IgD-negative memory B cell (primary cell): Measurements from ENCODE around the gene UBE2E3. TPM values are rescaled to one million over a fixed set of nuclear protein-coding genes. Genes with fewer than 3 reads are reported as not detected.
"Not testable (repeated sequence)": the region's sequence is repeated elsewhere in the genome, so short reads cannot be mapped to it uniquely, and the experiment has no call there.

Experiments
- H3K27ac Mint-ChIP-seq, 3 donors: one replicate each; pipeline ENCODE4 v1.8.0; 2020 to 2022; ENCODE audit warnings: mild to moderate bottlenecking in 3 of 3, mixed read lengths in 3 of 3, moderate library complexity in 1 of 3
- H3K27me3 Mint-ChIP-seq: one replicate; pipeline ENCODE4 v1.8.0; 2021; ENCODE audit warnings: mixed read lengths
- H3K36me3 Mint-ChIP-seq: one replicate; pipeline ENCODE4 v1.8.0; 2020; ENCODE audit warnings: mild to moderate bottlenecking, mixed read lengths
- H3K4me1 Mint-ChIP-seq, 3 donors: one replicate each; pipeline ENCODE4 v1.8.0; 2020 to 2022; ENCODE audit warnings: mixed read lengths in 3 of 3, mild to moderate bottlenecking in 1 of 3
- H3K4me3 Mint-ChIP-seq, 4 donors: one replicate each; pipeline ENCODE4 v1.8.0; 2020 to 2022; ENCODE audit warnings: mild to moderate bottlenecking in 4 of 4, mixed read lengths in 4 of 4, moderate library complexity in 3 of 4
- H3K9me3 Mint-ChIP-seq, 3 donors: one replicate each; pipeline ENCODE4 v1.8.0; 2020 to 2021; ENCODE audit warnings: mixed read lengths in 3 of 3, mild to moderate bottlenecking in 1 of 3
- polyA plus RNA-seq: library from polyadenylated mRNA; unstranded; fragments of 300-500 nt; fragmentation: Illumina TruSeq; gene quantifications from one replicate; pipeline ENCODE4 v1.2.3, GENCODE V29; 2021

UBE2E3 gene
- polyA plus RNA-seq, 1 donor from 2014 or later, result 51.6 TPM

DNA sequence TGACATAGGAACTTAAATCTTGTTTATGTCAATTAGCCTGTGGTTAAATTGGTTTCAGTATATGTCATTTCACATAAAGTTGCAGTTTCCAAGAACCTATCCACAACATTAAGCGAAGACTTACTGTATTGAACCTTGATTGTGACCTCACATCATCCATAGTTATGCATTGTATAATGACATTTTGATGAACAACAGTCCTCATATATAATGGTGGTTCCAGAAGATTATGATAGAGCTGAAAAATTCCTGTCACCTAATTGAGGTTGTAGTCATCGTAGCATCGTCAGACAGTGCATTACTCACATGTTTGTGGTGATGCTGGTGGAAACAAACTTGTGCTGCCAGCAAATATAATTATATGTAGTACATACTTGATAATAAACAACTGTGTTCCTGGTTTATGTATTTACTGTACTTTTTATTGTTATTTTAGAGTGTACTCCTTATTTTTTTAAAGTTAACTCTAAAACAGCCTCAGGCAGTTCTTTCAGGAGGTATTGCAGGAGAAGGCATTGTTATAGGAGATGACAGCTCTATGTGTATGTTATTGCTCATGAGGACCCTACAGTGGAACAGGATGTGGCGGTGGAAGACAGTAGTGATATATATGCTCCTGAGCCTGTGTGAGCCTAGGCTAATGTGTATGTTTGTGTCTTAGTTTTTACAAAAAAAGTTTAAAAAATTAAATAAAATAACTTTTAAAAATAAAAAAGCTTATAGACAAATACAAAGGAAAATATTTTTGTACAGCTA lies 56.6 kb downstream of the UBE2E3 start:
- no peak overlapping the region for H3K4me3 Mint-ChIP-seq

GRCh38 chr2:181037922-181038321 lies 57.5 kb downstream of the UBE2E3 start:
- no peaks in the 10 kb centered on the region for H3K9me3 Mint-ChIP-seq
- H3K36me3 Mint-ChIP-seq, result no peaks in the 10 kb centered on the region
- H3K4me3 Mint-ChIP-seq, result no peak overlapping the region
- no peak overlapping the region for H3K27ac Mint-ChIP-seq
- H3K4me1 Mint-ChIP-seq, result peaks cover 7 to 23% (median 9%) of the 10 kb centered on the region in 3 donors
- H3K27me3 Mint-ChIP-seq, result no peaks in the 10 kb centered on the region

More for the DNA sequence above, 56.6 kb downstream of the UBE2E3 start:
- no peaks in the 10 kb centered on the region for H3K27me3 Mint-ChIP-seq
- H3K27ac Mint-ChIP-seq, result no peak overlapping the region
- H3K4me1 Mint-ChIP-seq, result peaks cover 7 to 23% (median 9%) of the 10 kb centered on the region in 3 donors
- no peaks in the 10 kb centered on the region for H3K36me3 Mint-ChIP-seq
- no peaks in the 10 kb centered on the region for H3K9me3 Mint-ChIP-seq

GRCh38 chr2:181038796-181039195 lies 58.4 kb downstream of the UBE2E3 start:
- Mint-ChIP-seq H3K36me3 (no peaks in the 10 kb centered on the region), H3K4me3 (no peak overlapping the region), H3K4me1 (peaks cover 7 to 23% (median 9%) of the 10 kb centered on the region in 3 donors), H3K27ac (no peak overlapping the region), H3K27me3 (no peaks in the 10 kb centered on the region), H3K9me3 (no peaks in the 10 kb centered on the region)

DNA sequence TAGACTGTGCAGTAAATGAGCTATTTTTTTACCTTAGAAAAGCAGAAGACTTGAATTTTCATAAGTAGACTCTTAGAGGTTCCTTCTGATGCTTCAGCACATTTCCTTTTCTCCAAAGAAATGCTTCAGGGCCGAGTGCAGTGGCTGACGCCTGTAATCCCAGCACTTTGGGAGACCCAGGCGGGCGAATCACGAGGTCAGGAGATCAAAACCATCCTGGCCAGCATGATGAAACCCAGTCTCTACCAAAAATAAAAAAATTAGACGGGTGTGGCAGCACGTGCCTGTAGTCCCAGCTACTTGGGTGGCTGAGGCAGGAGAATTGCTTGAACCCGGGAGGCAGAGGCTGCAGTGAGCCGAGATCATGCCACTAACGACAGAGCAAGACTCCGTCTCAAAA lies 60.4 kb downstream of the UBE2E3 start:
- not testable (repeated sequence) for H3K4me3 Mint-ChIP-seq, H3K36me3 Mint-ChIP-seq, H3K27ac Mint-ChIP-seq, H3K9me3 Mint-ChIP-seq, H3K27me3 Mint-ChIP-seq
- H3K4me1 Mint-ChIP-seq, result peaks cover 7 to 17% (median 12%) of the 10 kb centered on the region in 3 donors

- Mint-ChIP-seq H3K36me3 (no peaks in the 10 kb centered on the region), H3K9me3 (no peaks in the 10 kb centered on the region)
Observed at GRCh38 chr2:181041661-181042060, 61.3 kb downstream of the UBE2E3 start.

DNA sequence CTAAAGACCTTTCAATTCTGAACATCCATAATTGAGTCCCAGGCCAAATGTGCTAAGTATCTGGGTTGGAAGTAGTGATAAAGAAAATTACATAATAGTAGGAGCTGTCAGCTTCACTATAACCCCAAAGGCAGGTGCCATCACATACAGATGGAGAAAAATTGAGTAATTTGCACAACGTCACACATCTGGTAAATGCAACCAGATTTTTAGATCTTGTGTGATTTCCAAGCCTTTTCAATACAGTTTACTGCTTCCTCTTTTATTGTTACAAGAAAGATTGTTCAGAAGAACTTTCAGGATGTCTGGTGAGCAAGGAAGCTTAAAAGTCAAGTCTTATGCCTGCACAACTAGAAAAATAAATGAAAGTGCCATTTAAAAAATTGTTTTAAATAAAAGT lies 62.3 kb downstream of the UBE2E3 start:
- peaks cover 5 to 6% (median 5%) of the 10 kb centered on the region in 3 donors for H3K4me1 Mint-ChIP-seq
- H3K27me3 Mint-ChIP-seq, result no peaks in the 10 kb centered on the region
- no peaks in the 10 kb centered on the region for H3K36me3 Mint-ChIP-seq
- H3K4me3 Mint-ChIP-seq, result no peak overlapping the region
- H3K9me3 Mint-ChIP-seq, result no peaks in the 10 kb centered on the region
- H3K27ac Mint-ChIP-seq, result no peak overlapping the region

More at GRCh38 chr2:181041661-181042060, 61.3 kb downstream of the UBE2E3 start:
- Mint-ChIP-seq H3K4me1 (peaks cover 5 to 10% (median 8%) of the 10 kb centered on the region in 3 donors), H3K27me3 (no peaks in the 10 kb centered on the region), H3K27ac (no peak overlapping the region), H3K4me3 (no peak overlapping the region)

DNA sequence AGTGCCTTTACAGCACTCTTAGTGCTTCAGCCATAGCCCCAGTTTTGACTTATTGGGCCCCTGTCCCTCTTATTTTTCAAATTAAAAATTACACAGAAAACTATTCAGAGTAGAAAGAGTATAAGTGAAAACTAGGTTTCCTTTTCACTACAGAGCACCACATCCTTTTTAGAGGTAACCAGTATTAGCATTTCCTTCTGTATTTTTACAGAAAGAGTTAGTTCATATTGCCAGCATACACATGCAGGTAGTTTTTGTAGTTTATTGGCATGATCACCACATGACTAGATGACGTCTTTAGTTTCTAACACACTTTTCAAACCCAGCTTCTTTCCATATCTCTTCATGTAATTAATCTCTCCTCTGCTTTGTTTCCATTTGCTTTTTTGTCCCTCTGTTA lies 66.4 kb downstream of the UBE2E3 start:
- Mint-ChIP-seq H3K4me3 (no peak overlapping the region), H3K36me3 (no peaks in the 10 kb centered on the region), H3K27ac (no peak overlapping the region), H3K4me1 (peaks cover 0 to 5% (median 0%) of the 10 kb centered on the region in 3 donors), H3K27me3 (no peaks in the 10 kb centered on the region), H3K9me3 (no peaks in the 10 kb centered on the region)

DNA sequence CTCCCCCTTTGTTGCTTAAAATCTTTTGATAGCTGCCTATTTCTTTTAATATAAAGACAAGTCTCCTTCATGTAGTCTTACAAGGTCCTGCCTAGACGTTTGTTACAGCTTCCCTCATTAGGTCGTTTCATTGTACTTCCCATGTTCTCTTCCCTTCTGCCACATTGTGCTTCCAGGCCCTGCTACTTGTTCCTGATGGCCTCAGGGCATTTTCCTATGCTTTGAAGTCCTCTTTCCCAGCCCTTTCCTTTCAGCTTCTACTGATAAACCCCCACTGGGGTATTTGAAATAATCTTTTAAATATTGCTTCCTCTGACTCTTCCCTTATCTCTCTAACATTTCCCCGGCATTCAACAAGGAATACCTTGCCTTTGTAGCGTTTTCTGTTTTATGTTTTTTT lies 67.4 kb downstream of the UBE2E3 start:
- Mint-ChIP-seq H3K9me3 (no peaks in the 10 kb centered on the region), H3K4me1 (peaks cover 8 to 9% (median 9%) of the 10 kb centered on the region in 3 donors), H3K36me3 (no peaks in the 10 kb centered on the region), H3K27me3 (no peaks in the 10 kb centered on the region), H3K4me3 (no peak overlapping the region), H3K27ac (no peak overlapping the region)

DNA sequence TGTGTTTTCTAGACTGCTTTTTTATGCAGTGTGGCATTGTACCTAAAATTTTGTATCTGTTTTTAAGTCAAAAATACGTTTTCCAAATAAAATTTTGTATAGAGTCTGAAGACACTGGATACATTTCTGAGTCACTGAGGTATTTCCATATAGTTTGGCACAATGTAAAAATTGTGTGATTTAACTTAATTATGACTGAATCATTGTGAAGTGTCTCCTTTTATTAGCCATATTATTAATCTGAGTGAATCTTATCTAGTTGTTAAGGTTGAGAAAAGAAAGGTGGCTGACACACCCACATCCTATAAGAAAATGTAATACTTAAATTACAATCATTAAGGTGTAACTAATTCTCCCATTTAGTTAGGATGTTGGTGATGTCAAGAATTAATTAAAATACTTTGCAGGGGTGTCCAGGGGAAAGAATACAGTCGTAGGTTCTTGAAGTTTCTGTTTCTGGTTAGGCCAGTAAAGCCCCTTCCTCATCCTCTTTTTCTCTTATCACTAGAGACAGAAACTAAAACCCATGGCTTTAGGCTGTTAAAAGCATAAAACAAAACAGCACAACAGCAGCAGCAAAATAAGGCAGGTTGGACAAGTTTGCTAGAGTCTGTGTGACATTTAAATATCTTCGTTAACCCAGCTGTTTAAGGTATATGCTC lies 71.6 kb downstream of the UBE2E3 start:
- H3K27me3 Mint-ChIP-seq, result no peaks in the 10 kb centered on the region
- H3K4me1 Mint-ChIP-seq, result peaks cover 14 to 19% (median 15%) of the 10 kb centered on the region in 3 donors
- peak overlapping the region in 1 of 3 donors; percentile 83 for H3K27ac Mint-ChIP-seq
- no peak overlapping the region for H3K4me3 Mint-ChIP-seq
- H3K36me3 Mint-ChIP-seq, result no peaks in the 10 kb centered on the region
- H3K9me3 Mint-ChIP-seq, result no peaks in the 10 kb centered on the region

DNA sequence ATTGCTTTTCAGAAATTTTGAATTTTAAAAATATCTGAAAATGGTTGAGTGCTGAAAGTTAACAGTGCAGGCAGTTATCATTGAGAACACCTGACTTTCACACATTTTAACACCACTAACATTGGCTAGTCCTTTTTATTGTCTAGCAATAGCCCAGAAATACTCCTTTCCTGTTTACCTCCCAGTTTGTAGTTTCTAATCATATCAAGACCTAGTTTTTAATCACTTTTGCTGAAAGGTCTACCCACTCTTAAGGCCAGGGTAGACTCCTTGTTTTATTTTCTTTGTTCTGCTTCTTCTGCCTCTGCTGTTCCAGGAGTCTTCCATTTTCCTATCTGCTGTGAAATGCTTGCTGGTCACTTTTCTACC lies 72.1 kb downstream of the UBE2E3 start:
- no peaks in the 10 kb centered on the region for H3K9me3 Mint-ChIP-seq
- peaks cover 14 to 19% (median 15%) of the 10 kb centered on the region in 3 donors for H3K4me1 Mint-ChIP-seq
- H3K36me3 Mint-ChIP-seq, result no peaks in the 10 kb centered on the region
- peak overlapping the region in 1 of 3 donors; percentile 83 for H3K27ac Mint-ChIP-seq
- no peaks in the 10 kb centered on the region for H3K27me3 Mint-ChIP-seq
- no peak overlapping the region for H3K4me3 Mint-ChIP-seq

DNA sequence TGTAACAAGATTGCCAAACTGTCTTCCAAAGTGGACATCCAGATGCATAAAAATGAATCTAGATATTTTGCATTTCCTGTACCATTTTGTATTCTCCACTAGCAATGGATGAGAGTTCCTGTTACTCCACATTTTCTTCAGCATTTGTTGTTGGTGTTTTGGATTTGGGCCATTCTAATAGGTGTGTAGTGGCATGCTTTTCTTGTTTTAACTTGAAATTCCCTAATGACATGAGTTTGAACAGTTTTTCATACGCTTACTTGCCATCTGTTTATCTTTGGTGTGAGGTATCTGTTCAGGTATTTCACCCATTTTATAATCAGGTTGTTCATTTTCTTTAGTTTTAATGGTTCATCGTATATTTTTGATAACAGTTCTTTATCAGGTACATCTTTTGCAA lies 73.9 kb downstream of the UBE2E3 start:
- Mint-ChIP-seq H3K9me3 (no peaks in the 10 kb centered on the region), H3K27me3 (no peaks in the 10 kb centered on the region), H3K4me1 (peaks cover 14 to 19% (median 15%) of the 10 kb centered on the region in 3 donors), H3K27ac (no peak overlapping the region), H3K4me3 (no peak overlapping the region), H3K36me3 (no peaks in the 10 kb centered on the region)

- Mint-ChIP-seq H3K9me3 (no peaks in the 10 kb centered on the region), H3K27ac (peak overlapping the region in 1 of 3 donors; percentile 21), H3K27me3 (no peaks in the 10 kb centered on the region), H3K4me3 (no peak overlapping the region), H3K4me1 (peaks cover 15 to 19% (median 15%) of the 10 kb centered on the region in 3 donors), H3K36me3 (peaks cover 3% of the 10 kb centered on the region)
Observed at GRCh38 chr2:181054843-181055242, 74.4 kb downstream of the UBE2E3 start.

GRCh38 chr2:181058378-181059269 lies 78.2 kb downstream of the UBE2E3 start:
- no peak overlapping the region for H3K27ac Mint-ChIP-seq
- H3K9me3 Mint-ChIP-seq, result no peaks in the 10 kb centered on the region

GRCh38 chr2:181063696-181064095 lies 83.3 kb downstream of the UBE2E3 start:
- Mint-ChIP-seq H3K4me3 (no peak overlapping the region), H3K9me3 (no peaks in the 10 kb centered on the region), H3K36me3 (peaks cover 8% of the 10 kb centered on the region), H3K27ac (no peak overlapping the region), H3K27me3 (no peaks in the 10 kb centered on the region), H3K4me1 (peaks cover 0 to 2% (median 0%) of the 10 kb centered on the region in 3 donors)

More at GRCh38 chr2:181058378-181059269, 78.2 kb downstream of the UBE2E3 start:
- Mint-ChIP-seq H3K4me1 (peaks cover 4 to 11% (median 5%) of the 10 kb centered on the region in 3 donors), H3K27me3 (no peaks in the 10 kb centered on the region), H3K4me3 (no peak overlapping the region), H3K36me3 (peaks cover 8% of the 10 kb centered on the region)

GRCh38 chr2:181065458-181065857 lies 85.1 kb downstream of the UBE2E3 start:
- H3K9me3 Mint-ChIP-seq, result no peaks in the 10 kb centered on the region
- H3K27ac Mint-ChIP-seq, result no peak overlapping the region

More at GRCh38 chr2:181065458-181065857, 85.1 kb downstream of the UBE2E3 start:
- no peaks in the 10 kb centered on the region for H3K4me1 Mint-ChIP-seq
- H3K4me3 Mint-ChIP-seq, result no peak overlapping the region
- peaks cover 5% of the 10 kb centered on the region for H3K36me3 Mint-ChIP-seq
- no peaks in the 10 kb centered on the region for H3K27me3 Mint-ChIP-seq
